ENCODE results near the gene MAGEA8. TPM values are rescaled to one million over a fixed set of nuclear protein-coding genes. Genes with fewer than 3 reads are reported as not detected.
"Not testable (repeated sequence)": the region's sequence is repeated elsewhere in the genome, so short reads cannot be mapped to it uniquely, and the experiment has no call there.

The MAGEA8 gene
- total RNA-seq, 1 donor from 2014 or later, result not detected

DNA sequence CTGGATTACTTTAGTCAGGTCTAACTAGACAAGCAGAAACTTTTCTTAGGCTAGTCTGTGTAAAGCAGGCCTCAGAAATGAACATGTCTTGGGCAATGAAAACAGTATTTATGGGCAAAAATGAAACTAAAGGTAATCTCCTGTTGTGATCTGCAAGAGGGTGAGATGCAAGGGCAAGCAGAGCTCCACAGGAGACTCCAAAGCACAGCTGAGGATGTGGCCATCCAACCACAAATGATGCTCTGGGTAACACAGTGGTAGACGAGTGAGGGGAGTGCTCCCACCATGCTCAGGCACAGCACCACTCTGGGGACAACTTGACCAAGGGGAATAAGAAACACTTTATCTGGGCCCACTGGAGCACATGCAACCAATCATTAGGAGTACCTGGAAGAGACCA is 47.7 kb downstream of the MAGEA8 start:
- not testable (repeated sequence) for H3K4me3 ChIP-seq (ENCODE audit: insufficient read depth, low read depth, low read length); H3K4me1 Mint-ChIP-seq (ENCODE audit: low read depth, unreplicated experiment); H3K36me3 ChIP-seq (ENCODE audit: insufficient read depth, low read length); H3K4me3 Mint-ChIP-seq (ENCODE audit: unreplicated experiment); H3K27me3 Mint-ChIP-seq (ENCODE audit: low read depth, unreplicated experiment); H3K27ac Mint-ChIP-seq (ENCODE audit: unreplicated experiment); H2AFZ ChIP-seq (ENCODE audit: low read depth, low read length); H3K4me1 ChIP-seq (ENCODE audit: insufficient read depth, low read length); H3K9me3 ChIP-seq (ENCODE audit: insufficient read depth, low read depth, low read length); H3K27ac ChIP-seq (ENCODE audit: low read depth, low read length); H4K20me1 ChIP-seq (ENCODE audit: insufficient read depth, low read length); DNase-seq (ENCODE audit: low read depth); H3K4me2 ChIP-seq (ENCODE audit: low read length); H3K9me3 Mint-ChIP-seq (ENCODE audit: unreplicated experiment); H3K79me2 ChIP-seq (ENCODE audit: insufficient read depth, low read length); H3K36me3 Mint-ChIP-seq (ENCODE audit: low read depth, unreplicated experiment); H3K27me3 ChIP-seq (ENCODE audit: insufficient read depth, low read length); H3K9ac ChIP-seq (ENCODE audit: low read length)
- FAIRE-seq, result peak; percentile 69

DNA sequence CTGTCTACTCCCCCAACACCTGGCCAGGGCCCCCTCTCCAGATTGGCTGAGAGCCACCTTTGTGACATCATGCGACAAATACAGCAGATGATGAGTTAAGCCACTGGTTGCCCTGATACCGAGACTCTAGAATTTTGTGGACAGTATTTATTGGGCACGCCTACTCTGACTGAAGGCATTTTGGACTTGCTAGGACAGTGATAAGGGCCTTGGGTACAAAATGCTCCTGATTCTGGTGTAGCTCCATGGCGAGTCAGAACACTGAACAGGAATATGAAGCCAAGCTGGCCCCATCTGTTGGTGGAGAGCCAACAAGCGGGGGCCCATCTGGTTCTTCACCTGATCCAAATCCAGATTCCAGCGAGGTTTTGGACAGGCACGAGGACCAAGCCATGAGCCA is 48.4 kb downstream of the MAGEA8 start, which contains the start of gene HSFX4:
Gene HSFX4, plus strand, starts transcription at position 174 of the 400 bp plus-strand sequence. Its CDS starts 72 bp downstream, at position 246.
- H3K4me1 Mint-ChIP-seq (ENCODE audit: low read depth, unreplicated experiment); H3K9me3 ChIP-seq (ENCODE audit: insufficient read depth, low read depth, low read length); DNase-seq (ENCODE audit: low read depth); H3K4me3 Mint-ChIP-seq (ENCODE audit: unreplicated experiment); H3K27me3 Mint-ChIP-seq (ENCODE audit: low read depth, unreplicated experiment); H3K9ac ChIP-seq (ENCODE audit: low read length); H3K79me2 ChIP-seq (ENCODE audit: insufficient read depth, low read length); H3K4me3 ChIP-seq (ENCODE audit: insufficient read depth, low read depth, low read length); H4K20me1 ChIP-seq (ENCODE audit: insufficient read depth, low read length); H3K27ac ChIP-seq (ENCODE audit: low read depth, low read length); H3K27me3 ChIP-seq (ENCODE audit: insufficient read depth, low read length); H3K27ac Mint-ChIP-seq (ENCODE audit: unreplicated experiment); H3K4me1 ChIP-seq (ENCODE audit: insufficient read depth, low read length); H3K9me3 Mint-ChIP-seq (ENCODE audit: unreplicated experiment); H2AFZ ChIP-seq (ENCODE audit: low read depth, low read length); H3K4me2 ChIP-seq (ENCODE audit: low read length); H3K36me3 Mint-ChIP-seq (ENCODE audit: low read depth, unreplicated experiment); H3K36me3 ChIP-seq (ENCODE audit: insufficient read depth, low read length): not testable (repeated sequence)
- FAIRE-seq, result peak; percentile 9

DNA sequence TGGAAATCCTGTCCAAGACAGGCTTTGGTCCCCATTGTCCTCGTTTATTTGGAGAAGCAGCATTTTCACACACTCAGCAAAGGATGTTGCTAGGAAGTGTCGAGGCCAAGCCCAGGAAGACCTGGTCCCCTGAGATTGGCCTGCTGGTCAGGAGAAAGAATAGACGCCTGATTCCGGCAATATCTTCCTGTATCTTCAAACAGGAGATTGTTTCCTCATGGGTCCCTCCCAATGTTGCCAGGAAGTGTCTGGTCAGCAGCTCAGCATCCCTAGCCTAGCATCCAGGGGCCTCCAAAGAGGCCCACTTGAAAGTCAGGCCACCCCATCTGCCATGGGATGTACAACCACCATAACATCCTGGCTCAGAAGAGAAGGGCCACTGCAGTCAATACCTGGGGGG is 50.4 kb downstream of the MAGEA8 start:
- H3K4me3 Mint-ChIP-seq (ENCODE audit: unreplicated experiment); H3K36me3 Mint-ChIP-seq (ENCODE audit: low read depth, unreplicated experiment); H3K9me3 Mint-ChIP-seq (ENCODE audit: unreplicated experiment); H3K9me3 ChIP-seq (ENCODE audit: insufficient read depth, low read depth, low read length); H3K27me3 Mint-ChIP-seq (ENCODE audit: low read depth, unreplicated experiment); H3K27ac ChIP-seq (ENCODE audit: low read depth, low read length); H3K4me3 ChIP-seq (ENCODE audit: insufficient read depth, low read depth, low read length); H3K79me2 ChIP-seq (ENCODE audit: insufficient read depth, low read length); H3K4me2 ChIP-seq (ENCODE audit: low read length); H3K36me3 ChIP-seq (ENCODE audit: insufficient read depth, low read length); H3K4me1 ChIP-seq (ENCODE audit: insufficient read depth, low read length); H3K9ac ChIP-seq (ENCODE audit: low read length); H3K4me1 Mint-ChIP-seq (ENCODE audit: low read depth, unreplicated experiment); DNase-seq (ENCODE audit: low read depth); H3K27ac Mint-ChIP-seq (ENCODE audit: unreplicated experiment); H4K20me1 ChIP-seq (ENCODE audit: insufficient read depth, low read length); H3K27me3 ChIP-seq (ENCODE audit: insufficient read depth, low read length); H2AFZ ChIP-seq (ENCODE audit: low read depth, low read length): not testable (repeated sequence)
- FAIRE-seq, result peak; percentile 95

DNA sequence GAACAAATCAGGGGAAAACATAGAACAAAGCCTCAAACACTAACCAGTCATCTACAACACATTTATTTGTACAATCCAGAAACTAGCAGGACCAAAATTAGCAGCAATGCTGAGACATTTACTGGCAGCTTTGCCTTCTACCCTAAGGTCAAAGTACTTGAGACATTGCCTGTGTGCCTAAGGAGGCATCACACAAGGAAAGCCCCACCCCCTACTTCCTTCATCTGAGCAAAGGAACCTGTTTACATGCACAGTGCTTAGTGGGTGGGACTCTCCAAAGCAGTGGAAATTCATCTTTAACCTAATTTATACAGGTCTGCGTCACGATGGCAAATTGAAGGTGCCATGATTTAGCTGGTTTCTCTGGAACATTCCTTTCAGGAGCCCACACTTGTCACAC is 51.2 kb downstream of the MAGEA8 start:
- not testable (repeated sequence) for H4K20me1 ChIP-seq (ENCODE audit: insufficient read depth, low read length); H2AFZ ChIP-seq (ENCODE audit: low read depth, low read length); H3K36me3 Mint-ChIP-seq (ENCODE audit: low read depth, unreplicated experiment); H3K27me3 ChIP-seq (ENCODE audit: insufficient read depth, low read length); H3K4me3 ChIP-seq (ENCODE audit: insufficient read depth, low read depth, low read length); H3K9ac ChIP-seq (ENCODE audit: low read length); H3K9me3 Mint-ChIP-seq (ENCODE audit: unreplicated experiment); H3K79me2 ChIP-seq (ENCODE audit: insufficient read depth, low read length); H3K9me3 ChIP-seq (ENCODE audit: insufficient read depth, low read depth, low read length); H3K27ac Mint-ChIP-seq (ENCODE audit: unreplicated experiment); FAIRE-seq; H3K36me3 ChIP-seq (ENCODE audit: insufficient read depth, low read length); H3K4me1 Mint-ChIP-seq (ENCODE audit: low read depth, unreplicated experiment); DNase-seq (ENCODE audit: low read depth); H3K4me3 Mint-ChIP-seq (ENCODE audit: unreplicated experiment); H3K4me1 ChIP-seq (ENCODE audit: insufficient read depth, low read length); H3K27me3 Mint-ChIP-seq (ENCODE audit: low read depth, unreplicated experiment); H3K4me2 ChIP-seq (ENCODE audit: low read length); H3K27ac ChIP-seq (ENCODE audit: low read depth, low read length)

DNA sequence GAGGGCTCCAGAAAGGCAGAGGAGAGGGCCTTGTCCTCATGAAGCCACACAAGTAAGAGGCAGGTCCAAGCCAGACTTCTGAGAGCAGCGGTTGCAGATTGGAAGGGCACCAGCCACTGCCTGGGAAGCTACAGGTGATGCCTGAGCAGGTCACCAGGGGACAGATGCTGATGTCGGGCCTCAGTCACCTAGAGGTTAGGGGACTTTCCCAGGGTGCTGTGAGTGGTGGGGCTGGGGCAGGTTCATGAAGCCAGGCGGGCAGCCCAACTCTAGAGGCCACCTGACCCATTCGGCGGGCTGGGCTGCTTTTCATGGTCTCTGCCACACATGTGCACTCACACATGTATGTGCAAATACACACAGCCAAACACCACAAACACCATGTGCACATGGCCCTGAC is 52.0 kb downstream of the MAGEA8 start:
- H3K9ac ChIP-seq (ENCODE audit: low read length); H3K4me1 ChIP-seq (ENCODE audit: insufficient read depth, low read length); H3K36me3 Mint-ChIP-seq (ENCODE audit: low read depth, unreplicated experiment); H3K4me3 ChIP-seq (ENCODE audit: insufficient read depth, low read depth, low read length); H3K79me2 ChIP-seq (ENCODE audit: insufficient read depth, low read length); H3K27ac ChIP-seq (ENCODE audit: low read depth, low read length); H2AFZ ChIP-seq (ENCODE audit: low read depth, low read length); H4K20me1 ChIP-seq (ENCODE audit: insufficient read depth, low read length); H3K4me1 Mint-ChIP-seq (ENCODE audit: low read depth, unreplicated experiment); H3K4me2 ChIP-seq (ENCODE audit: low read length); H3K9me3 ChIP-seq (ENCODE audit: insufficient read depth, low read depth, low read length); H3K27me3 Mint-ChIP-seq (ENCODE audit: low read depth, unreplicated experiment); H3K4me3 Mint-ChIP-seq (ENCODE audit: unreplicated experiment); H3K27me3 ChIP-seq (ENCODE audit: insufficient read depth, low read length); DNase-seq (ENCODE audit: low read depth); H3K36me3 ChIP-seq (ENCODE audit: insufficient read depth, low read length); H3K27ac Mint-ChIP-seq (ENCODE audit: unreplicated experiment); H3K9me3 Mint-ChIP-seq (ENCODE audit: unreplicated experiment): not testable (repeated sequence)
- peak; percentile 9 for FAIRE-seq

DNA sequence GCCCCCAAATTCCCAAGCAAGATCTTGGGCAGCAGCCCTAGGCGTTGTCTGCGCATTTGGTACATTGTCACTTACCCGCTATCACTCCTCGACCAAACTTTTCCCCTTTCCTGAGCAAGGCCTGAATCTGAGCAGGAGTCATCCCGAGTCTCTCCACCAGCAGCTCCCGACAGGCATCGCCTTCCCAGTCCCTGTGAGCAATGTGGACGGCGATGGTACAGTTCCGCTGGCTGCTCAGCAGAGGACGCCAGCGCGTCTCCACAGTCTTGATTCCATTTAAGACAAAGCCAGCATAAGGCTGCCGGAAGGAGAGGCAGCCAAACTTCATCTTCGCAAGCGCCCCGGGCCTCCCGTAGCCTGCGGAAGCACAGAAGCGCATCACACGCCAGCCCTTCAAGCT is 52.6 kb downstream of the MAGEA8 start:
- FAIRE-seq, result peak; percentile 43
- H2AFZ ChIP-seq (ENCODE audit: low read depth, low read length); H3K4me1 ChIP-seq (ENCODE audit: insufficient read depth, low read length); H3K36me3 Mint-ChIP-seq (ENCODE audit: low read depth, unreplicated experiment); H3K27me3 Mint-ChIP-seq (ENCODE audit: low read depth, unreplicated experiment); H4K20me1 ChIP-seq (ENCODE audit: insufficient read depth, low read length); H3K27ac Mint-ChIP-seq (ENCODE audit: unreplicated experiment); H3K4me1 Mint-ChIP-seq (ENCODE audit: low read depth, unreplicated experiment); H3K4me3 Mint-ChIP-seq (ENCODE audit: unreplicated experiment); DNase-seq (ENCODE audit: low read depth); H3K27me3 ChIP-seq (ENCODE audit: insufficient read depth, low read length); H3K9me3 ChIP-seq (ENCODE audit: insufficient read depth, low read depth, low read length); H3K27ac ChIP-seq (ENCODE audit: low read depth, low read length); H3K4me2 ChIP-seq (ENCODE audit: low read length); H3K4me3 ChIP-seq (ENCODE audit: insufficient read depth, low read depth, low read length); H3K9ac ChIP-seq (ENCODE audit: low read length); H3K36me3 ChIP-seq (ENCODE audit: insufficient read depth, low read length); H3K9me3 Mint-ChIP-seq (ENCODE audit: unreplicated experiment): not testable (repeated sequence)
- H3K79me2 ChIP-seq (ENCODE audit: insufficient read depth, low read length), result peaks cover 12% of the 10 kb centered on the region

All from astrocyte (in vitro differentiated cells and primary cell).